Glomerular visceral epithelial cell (primary cell): ENCODE results near the gene D2HGDH.
"Not testable (repeated sequence)": the region's sequence is repeated elsewhere in the genome, so short reads cannot be mapped to it uniquely, and the experiment has no call there.

Source experiments
- DNase-seq: peaks from one replicate; pipeline ENCODE4 v3.0.0-alpha.2; 2016; ENCODE audit errors: extremely low spot score

The D2HGDH gene

DNA sequence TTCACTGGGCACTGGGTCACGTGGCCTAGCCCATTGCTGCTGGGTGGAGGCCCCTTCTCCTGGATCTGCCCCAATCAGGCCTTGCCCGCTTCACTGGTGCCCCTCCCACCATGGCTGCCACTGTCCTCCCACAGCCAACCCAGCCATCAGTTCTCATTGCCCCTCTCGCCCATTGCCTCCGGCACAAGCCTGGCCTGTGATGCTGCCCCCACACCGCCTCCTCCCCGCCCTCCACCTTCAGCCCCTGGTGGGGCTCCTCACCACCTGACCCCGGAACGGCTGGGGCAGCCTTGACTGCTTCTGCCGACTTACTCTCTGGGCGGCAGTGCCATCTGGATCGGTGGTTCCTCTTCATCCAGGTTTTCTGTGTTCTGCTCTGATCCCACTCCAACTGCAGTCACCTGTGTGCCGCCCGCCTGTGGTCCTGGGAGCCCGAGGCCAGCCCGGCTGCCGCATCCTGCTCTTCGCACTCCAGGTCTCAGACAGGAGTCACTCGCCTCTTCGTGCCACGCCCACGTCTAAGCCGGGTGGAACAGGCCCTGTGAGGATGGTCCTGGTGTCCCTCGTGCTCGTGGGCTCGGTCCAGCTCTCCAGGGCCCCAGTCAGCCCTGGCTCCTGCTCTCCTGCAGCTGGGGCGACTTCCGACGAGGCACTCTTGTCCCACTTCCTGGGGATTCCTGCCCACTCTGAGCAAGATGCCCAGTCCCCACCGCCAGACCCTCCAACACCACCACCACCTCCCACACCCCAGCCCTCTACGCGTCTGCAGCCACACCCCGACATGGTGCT lies 14.2 kb downstream of the D2HGDH start:
- no peak for DNase-seq

GRCh38 chr2:241750076-241750840 lies 15.8 kb downstream of the D2HGDH start:
- DNase-seq: no peak

DNA sequence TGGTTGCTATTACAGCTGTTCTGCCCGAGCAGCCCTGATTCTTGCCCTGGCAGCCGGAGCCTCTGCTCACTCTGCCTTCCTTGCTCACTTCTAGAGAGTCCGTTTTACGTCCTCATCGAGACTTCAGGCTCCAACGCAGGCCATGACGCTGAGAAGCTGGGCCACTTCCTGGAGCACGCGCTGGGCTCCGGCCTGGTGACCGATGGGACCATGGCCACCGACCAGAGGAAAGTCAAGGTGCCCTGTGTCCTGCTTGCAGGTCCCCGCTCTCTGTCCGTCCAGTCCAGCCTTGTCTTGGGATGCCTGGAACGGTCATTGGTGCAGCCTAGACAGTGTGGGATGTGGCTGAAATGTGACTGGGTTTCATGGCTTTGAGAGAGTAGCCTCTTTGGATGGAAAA lies 16.7 kb downstream of the D2HGDH start:
- DNase-seq: no peak

DNA sequence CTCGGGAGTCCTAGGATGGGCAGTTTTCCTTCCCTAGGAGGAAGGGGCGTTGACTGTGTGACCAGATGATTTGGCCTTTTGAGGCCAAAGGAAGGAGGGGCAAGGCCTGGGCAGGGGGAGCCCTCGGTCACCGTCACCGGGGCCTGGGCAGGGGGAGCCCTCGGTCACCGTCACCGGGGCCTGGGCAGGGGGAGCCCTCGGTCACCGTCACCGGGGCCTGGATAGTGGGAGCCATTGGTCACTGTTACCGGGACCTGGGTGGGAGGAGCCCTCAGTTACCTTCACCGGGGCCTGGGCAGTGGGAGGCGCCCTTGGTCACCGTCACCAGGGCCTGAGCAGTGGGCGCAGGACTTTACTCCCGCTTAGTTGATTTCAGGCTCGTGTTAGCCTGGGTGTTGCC lies 17.3 kb downstream of the D2HGDH start:
- DNase-seq: no peak

DNA sequence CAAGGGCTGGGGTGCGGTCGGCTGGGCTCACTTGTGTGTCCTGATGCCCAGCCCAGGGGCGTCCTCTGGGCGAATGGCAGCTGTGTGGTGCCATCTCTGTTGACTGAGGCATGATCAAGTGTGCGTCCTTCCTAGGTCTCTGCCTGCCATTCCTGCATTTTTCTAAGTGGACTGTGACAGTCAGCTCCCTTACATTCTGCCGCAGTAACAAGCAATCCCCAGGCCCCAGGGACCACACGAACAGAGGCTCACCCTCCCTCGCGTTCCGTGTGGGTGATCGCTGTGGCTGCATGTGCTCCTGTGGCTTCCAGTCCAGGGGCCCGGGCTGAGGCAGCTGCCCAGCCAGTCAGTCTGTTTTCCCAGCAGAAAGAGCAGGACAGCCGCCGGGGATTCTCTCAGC lies 17.8 kb downstream of the D2HGDH start:
- DNase-seq: no peak

DNA sequence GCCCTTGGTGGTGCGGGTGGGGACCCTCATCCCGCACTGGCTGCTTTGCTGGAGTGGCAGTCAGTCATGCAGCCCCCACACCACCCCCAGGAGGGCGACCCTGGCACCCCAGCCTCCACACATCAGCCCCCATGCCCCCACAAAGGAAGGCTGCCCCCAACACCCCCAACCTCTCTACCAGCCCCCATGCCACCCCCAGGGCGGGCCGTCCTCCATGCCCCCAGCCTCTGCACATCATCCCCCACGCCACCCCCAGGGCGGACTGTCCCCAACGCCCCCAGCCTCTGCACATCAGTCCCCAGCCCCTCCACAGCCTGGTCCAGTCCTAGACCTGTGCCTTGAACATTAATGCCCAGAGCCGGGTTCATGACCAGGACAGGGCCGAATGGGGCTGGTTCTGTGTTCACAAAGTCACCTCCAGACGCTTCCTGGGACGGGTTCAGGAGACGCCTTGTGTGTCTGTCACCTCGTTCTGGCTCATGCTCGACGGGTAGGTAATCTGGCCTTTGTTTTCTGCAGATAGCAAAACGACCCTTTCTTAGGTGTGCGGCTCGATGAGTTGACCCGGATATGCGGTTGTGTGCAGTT lies 18.4 kb downstream of the D2HGDH start:
- no peak for DNase-seq

- DNase-seq: no peak
These were observed 19.1 kb downstream of the D2HGDH start for GRCh38 chr2:241753493-241753892.

GRCh38 chr2:241754042-241754441 lies 19.6 kb downstream of the D2HGDH start:
- no peak for DNase-seq

- no peak for DNase-seq
These were observed 20.7 kb downstream of the D2HGDH start for GRCh38 chr2:241755166-241755565.

DNA sequence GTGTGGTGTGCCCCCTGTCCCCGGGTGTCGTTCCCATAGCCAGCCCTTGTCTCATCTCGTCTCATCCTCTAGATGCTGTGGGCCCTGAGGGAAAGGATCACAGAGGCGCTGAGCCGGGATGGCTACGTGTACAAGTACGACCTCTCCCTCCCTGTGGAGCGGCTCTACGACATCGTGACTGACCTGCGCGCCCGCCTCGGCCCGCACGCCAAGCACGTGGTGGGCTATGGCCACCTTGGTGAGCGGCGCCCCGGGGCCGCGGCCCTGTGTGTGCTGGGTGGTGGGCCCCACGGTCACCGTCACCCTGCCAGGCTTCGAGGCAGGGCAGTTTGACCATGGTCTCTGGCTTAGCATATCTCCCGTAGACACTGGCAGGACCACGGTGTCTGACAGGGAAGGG lies 21.3 kb downstream of the D2HGDH start:
- DNase-seq: no peak

DNA sequence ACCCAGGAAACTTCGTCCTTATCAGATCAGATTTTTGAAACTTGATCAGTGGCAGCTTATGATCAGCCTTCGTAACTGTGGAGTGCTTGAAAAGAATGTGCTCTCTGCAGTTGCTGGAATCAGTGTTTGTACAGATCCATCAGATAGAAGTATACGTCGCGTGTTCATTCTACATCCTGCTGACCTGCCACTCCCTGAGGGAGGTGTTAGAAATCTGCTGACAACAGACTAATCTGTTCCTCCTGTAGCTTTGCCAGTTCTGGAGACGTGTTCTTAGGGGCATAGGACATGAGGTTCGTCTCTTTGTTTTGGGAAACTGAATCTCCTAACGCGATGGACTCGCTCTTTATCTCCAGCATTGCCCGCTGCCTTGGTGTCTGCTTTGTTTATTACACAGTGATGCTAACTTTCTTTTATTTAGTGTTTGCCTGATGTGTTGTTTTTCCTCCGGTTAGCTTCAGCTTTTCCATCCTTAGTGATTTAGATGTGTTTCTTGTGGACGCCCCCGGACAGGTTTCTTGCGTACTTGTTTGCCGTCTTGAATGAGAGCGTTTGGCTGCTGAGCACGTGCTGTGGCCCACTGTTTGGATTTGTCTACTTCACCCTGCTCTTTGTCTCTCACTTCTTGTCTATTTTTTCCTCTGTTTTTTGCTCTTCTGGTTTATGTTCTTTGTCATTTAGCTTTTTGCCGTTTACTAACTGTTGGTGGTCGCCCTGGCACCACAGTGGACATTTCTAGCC lies 24.8 kb downstream of the D2HGDH start:
- no peak for DNase-seq

DNA sequence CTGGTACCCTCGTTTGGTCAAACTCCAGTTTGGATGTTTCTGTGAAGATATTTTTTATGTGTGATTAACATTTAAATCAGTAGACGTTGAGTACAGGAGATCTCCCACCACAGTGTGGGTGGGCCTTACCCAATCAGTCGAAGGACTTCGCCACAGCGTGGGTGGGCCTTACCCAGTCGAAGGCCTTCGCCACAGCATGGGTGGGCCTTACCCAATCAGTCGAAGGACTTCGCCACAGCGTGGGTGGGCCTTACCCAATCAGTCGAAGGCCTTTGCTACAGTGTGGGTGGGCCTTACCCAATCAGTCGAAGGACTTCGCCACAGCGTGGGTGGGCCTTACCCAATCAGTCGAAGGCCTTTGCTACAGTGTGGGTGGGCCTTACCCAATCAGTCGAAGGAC lies 25.5 kb downstream of the D2HGDH start:
- not testable (repeated sequence) for DNase-seq

- DNase-seq: no peak
These were observed 25.9 kb downstream of the D2HGDH start for GRCh38 chr2:241760301-241760771.

DNA sequence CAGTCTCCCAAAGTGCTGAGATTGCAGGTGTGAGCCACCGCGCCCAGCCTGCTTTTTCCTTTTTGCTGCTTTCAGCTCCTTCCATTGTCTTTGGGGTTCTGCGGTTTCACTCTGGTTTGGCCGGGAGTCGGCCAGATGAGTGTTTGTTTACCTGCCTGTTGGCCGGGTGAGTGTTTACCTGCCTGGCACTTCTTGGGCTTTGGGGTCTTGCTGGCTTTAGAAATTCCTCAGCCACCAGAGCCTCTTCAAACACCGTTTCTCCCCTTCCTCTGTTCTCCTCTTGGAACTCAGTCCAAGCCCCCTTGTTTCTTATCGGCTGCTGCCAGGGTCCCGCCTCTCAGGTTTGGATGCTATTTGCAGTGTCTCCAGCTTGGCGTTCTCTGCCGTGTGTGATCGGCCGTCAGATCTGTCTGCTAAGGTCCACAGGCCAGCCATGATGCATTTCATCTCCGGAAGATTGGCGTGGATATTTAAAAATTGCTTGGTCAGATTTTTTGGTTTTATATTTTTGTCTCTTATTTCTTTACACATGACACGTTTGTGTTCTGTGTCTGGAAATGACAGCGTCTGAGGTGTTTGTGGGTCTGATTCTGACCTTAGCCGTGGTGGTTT lies 28.0 kb downstream of the D2HGDH start:
- DNase-seq: no peak

GRCh38 chr2:241762933-241763369 lies 28.5 kb downstream of the D2HGDH start:
- no peak for DNase-seq

GRCh38 chr2:241763551-241764274 lies 29.3 kb downstream of the D2HGDH start:
- no peak for DNase-seq

GRCh38 chr2:241764275-241765241 lies 30.1 kb downstream of the D2HGDH start:
- DNase-seq: no peak

GRCh38 chr2:241767464-241768250 lies 33.2 kb downstream of the D2HGDH start:
- no peak for DNase-seq

DNA sequence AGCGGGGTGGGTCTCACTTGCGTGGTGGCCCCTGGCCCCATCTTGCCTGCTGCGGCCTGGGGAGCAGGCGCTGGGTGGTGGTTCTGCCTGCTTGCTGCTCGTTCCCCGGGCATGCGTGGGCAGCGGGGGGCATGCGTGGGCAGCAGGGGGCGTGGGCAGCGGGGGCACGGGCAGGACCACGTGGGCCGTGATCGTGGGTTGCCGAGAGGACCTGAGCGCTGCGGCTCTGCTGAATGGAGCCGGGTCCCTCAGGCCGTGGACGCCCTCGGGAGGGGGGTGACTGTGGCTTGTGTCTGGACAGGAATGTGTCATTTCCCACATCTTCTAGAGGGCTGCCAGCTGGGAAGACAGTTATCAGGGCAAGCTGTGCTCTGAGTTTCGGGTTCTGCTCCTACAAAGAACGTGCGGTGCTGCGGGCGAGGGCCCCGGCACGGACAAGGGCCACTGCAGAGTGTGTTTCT lies 33.9 kb downstream of the D2HGDH start:
- DNase-seq: no peak
